Type B pancreatic cell (in vitro differentiated cells): Measurements from ENCODE around the gene GMDS. TPM values are rescaled to one million over a fixed set of nuclear protein-coding genes. Genes with fewer than 3 reads are reported as not detected.

Source experiments
- DNase-seq: peaks from one replicate; pipeline ENCODE4 v3.0.0; 2021; ENCODE audit warnings: mixed read lengths; ENCODE audit not compliant: unreplicated experiment; ENCODE audit errors: extremely low spot score
- H3K27ac Mint-ChIP-seq: 2 replicates; pipeline ENCODE4 v1.8.0; 2021; ENCODE audit warnings: mild to moderate bottlenecking, mixed read lengths
- H3K27me3 Mint-ChIP-seq: 2 replicates; pipeline ENCODE4 v1.8.0; 2021; ENCODE audit warnings: mixed read lengths
- H3K36me3 Mint-ChIP-seq: 2 replicates; pipeline ENCODE4 v1.8.0; 2021; ENCODE audit warnings: mixed read lengths
- H3K4me1 Mint-ChIP-seq: one replicate; pipeline ENCODE4 v1.8.0; 2021; ENCODE audit warnings: mixed read lengths; ENCODE audit not compliant: unreplicated experiment
- H3K4me3 Mint-ChIP-seq: 2 replicates; pipeline ENCODE4 v1.8.0; 2021; ENCODE audit warnings: mild to moderate bottlenecking, mixed read lengths
- H3K9me3 Mint-ChIP-seq: 2 replicates; pipeline ENCODE4 v1.8.0; 2021; ENCODE audit warnings: mixed read lengths
- CTCF ChIP-seq: fragments of 200-600 bp; sonication (generic); conservative IDR thresholded peaks from 2 replicates; pipeline ENCODE4 v1.5.0; 2021; ENCODE audit warnings: antibody characterized with exemption, mild to moderate bottlenecking
- total RNA-seq: library from RNA; stranded (reverse); gene quantifications from 2 replicates; pipeline ENCODE4 v1.2.1, GENCODE V29; 2021; ENCODE audit warnings: low replicate concordance

Gene GMDS
- total RNA-seq, 1 donor from 2014 or later, result 41.3 TPM

DNA sequence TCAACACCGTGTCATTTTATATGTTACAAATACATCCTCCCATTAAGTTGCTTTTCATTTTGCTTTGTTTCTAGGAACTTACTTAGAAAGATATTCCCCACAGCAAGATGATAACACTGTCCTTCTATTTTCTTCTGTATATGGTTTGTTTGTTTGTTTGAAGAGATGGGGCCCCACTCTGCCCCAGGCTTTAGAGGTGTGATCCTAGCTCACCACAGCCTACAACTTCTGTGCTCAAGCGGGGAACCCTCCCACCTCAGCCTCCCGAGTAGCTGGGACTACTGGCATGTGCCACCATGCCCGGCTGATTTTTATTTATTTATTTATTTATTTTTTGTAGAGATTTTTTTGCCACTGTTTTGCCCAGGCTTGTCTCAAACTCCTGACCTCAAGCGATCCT lies 14.2 kb upstream of the GMDS start:
- DNase-seq, result no peak

GRCh38 chr6:2259002-2259494 lies 13.6 kb upstream of the GMDS start:
- no peaks in the 10 kb centered on the region for H3K4me1 Mint-ChIP-seq
- peaks cover 23% of the 10 kb centered on the region for H3K36me3 Mint-ChIP-seq
- no peak for DNase-seq
- no peak overlapping the region for H3K27ac Mint-ChIP-seq
- no peak overlapping the region for H3K4me3 Mint-ChIP-seq
- no peak for TF ChIP-seq CTCF
- peaks cover 5% of the 10 kb centered on the region for H3K9me3 Mint-ChIP-seq
- H3K27me3 Mint-ChIP-seq, result no peaks in the 10 kb centered on the region

More for the DNA sequence above, 14.2 kb upstream of the GMDS start:
- TF ChIP-seq CTCF, result no peak
- peaks cover 5% of the 10 kb centered on the region for H3K9me3 Mint-ChIP-seq
- H3K4me3 Mint-ChIP-seq, result no peak overlapping the region
- H3K27me3 Mint-ChIP-seq, result no peaks in the 10 kb centered on the region
- peaks cover 23% of the 10 kb centered on the region for H3K36me3 Mint-ChIP-seq
- no peak overlapping the region for H3K27ac Mint-ChIP-seq
- no peaks in the 10 kb centered on the region for H3K4me1 Mint-ChIP-seq

DNA sequence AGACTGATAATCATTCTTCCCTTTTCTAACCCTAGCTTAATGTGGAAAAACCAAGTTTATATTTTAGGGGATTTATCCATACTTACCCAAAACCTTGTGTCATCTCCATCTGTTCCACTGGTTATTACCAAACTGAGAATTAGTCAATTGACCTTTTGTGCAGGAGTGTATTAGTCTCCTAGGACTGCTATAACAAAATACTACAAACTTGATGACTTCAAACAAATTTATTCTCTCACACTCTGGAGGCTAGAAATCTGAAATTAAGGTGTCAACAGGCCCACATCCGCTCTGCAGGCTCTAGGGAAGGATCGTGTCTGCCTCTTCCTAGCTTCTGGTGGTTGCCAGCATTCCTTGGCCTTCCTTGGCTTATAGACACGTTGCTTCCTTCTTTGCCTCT lies 12.7 kb upstream of the GMDS start:
- Mint-ChIP-seq H3K9me3 (peaks cover 5% of the 10 kb centered on the region), H3K27me3 (no peaks in the 10 kb centered on the region), H3K27ac (no peak overlapping the region), H3K36me3 (peaks cover 23% of the 10 kb centered on the region), H3K4me3 (no peak overlapping the region), H3K4me1 (no peaks in the 10 kb centered on the region)
- TF ChIP-seq CTCF, result no peak
- no peak for DNase-seq

GRCh38 chr6:2257363-2257762 lies 12.0 kb upstream of the GMDS start:
- no peak for DNase-seq
- H3K9me3 Mint-ChIP-seq, result peaks cover 5% of the 10 kb centered on the region
- H3K27ac Mint-ChIP-seq, result no peak overlapping the region
- H3K4me3 Mint-ChIP-seq, result no peak overlapping the region
- H3K36me3 Mint-ChIP-seq, result peaks cover 23% of the 10 kb centered on the region
- H3K27me3 Mint-ChIP-seq, result no peaks in the 10 kb centered on the region
- no peak for TF ChIP-seq CTCF
- no peaks in the 10 kb centered on the region for H3K4me1 Mint-ChIP-seq

DNA sequence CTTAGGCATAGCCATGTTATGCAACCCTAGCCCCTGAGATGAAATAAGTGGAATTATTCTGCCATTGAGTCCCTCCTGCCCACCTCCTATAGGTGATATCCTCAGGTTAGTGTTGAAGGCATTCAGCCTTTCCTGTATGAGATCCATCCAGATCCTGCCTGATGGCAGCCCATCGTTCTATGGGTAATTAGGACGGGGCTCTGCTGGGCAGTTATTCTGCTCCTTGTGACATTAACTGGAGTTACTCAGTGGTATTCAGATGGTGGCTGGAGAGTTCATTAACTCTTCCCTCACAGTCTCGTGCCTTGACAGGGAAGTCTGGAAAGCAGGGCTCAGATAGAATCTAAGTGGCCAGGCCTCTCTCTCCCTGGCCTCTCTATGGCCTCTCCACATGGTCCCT lies 9.3 kb upstream of the GMDS start:
- Mint-ChIP-seq H3K27me3 (no peaks in the 10 kb centered on the region), H3K4me1 (no peaks in the 10 kb centered on the region), H3K9me3 (peaks cover 5% of the 10 kb centered on the region), H3K4me3 (no peak overlapping the region), H3K36me3 (peaks cover 23% of the 10 kb centered on the region), H3K27ac (no peak overlapping the region)
- no peak for TF ChIP-seq CTCF
- DNase-seq, result no peak

- Mint-ChIP-seq H3K9me3 (no peaks in the 10 kb centered on the region), H3K4me3 (no peak overlapping the region), H3K4me1 (peaks cover 17% of the 10 kb centered on the region), H3K36me3 (no peaks in the 10 kb centered on the region), H3K27ac (no peak overlapping the region), H3K27me3 (peaks cover 3% of the 10 kb centered on the region)
- no peak for TF ChIP-seq CTCF
- no peak for DNase-seq
These were observed 3.7 kb upstream of the GMDS start for GRCh38 chr6:2249126-2249525.
